T-helper 1 cell treated with Interleukin-12 subunit alpha and Interleukin-12 subunit beta and Interleukin-4 antibody, amounts not matched to agents 30 μg/mL and 1 μg/mL, for 36 hours (primary cell): ENCODE results near the gene RUFY2.

ENCODE experiments used
- H3K27ac Mint-ChIP-seq: one replicate; pipeline ENCODE4 v1.8.0; 2021; ENCODE audit warnings: mild to moderate bottlenecking, mixed read lengths
- H3K27me3 Mint-ChIP-seq: one replicate; pipeline ENCODE4 v1.8.0; 2021; ENCODE audit warnings: low read depth, mixed read lengths
- H3K36me3 Mint-ChIP-seq: one replicate; pipeline ENCODE4 v1.8.0; 2021; ENCODE audit warnings: low read depth, mixed read lengths
- H3K4me1 Mint-ChIP-seq: one replicate; pipeline ENCODE4 v1.8.0; 2021; ENCODE audit warnings: low read depth, mixed read lengths
- H3K4me3 Mint-ChIP-seq: one replicate; pipeline ENCODE4 v1.8.0; 2021; ENCODE audit warnings: mild to moderate bottlenecking, moderate library complexity, mixed read lengths
- H3K9me3 Mint-ChIP-seq: one replicate; pipeline ENCODE4 v1.8.0; 2021; ENCODE audit warnings: mixed read lengths

Gene RUFY2

DNA sequence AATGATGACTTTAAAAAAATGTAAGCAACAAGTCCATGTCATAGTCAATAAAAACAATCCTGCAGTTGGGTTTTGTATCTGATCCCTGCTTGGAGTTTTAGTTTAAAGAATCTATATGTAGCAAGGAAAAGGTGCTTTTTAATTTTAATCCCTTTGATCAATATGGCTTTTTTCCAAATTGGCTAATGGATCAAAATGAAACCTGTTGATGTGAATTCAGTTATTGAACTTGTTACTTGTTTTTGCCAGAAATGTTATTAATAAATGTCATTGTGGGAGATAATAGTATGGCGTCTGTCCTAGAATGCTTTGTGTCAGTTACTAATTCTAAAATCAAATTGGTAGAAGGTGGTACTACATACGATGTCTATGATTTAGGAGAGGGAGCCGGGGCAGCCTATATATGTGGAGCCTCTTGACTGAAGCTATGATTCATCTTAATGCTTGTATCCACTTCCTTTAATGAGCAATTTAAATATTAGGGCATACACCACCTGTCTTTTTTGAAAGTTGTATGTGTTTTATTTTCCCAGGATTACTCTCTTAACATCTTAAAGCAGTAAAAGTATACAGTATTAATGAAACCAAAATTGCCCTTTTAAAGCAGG, 64.1 kb downstream of the RUFY2 start:
- H3K9me3 Mint-ChIP-seq: no peaks in the 10 kb centered on the region
- no peak overlapping the region for H3K27ac Mint-ChIP-seq
- no peak overlapping the region for H3K4me3 Mint-ChIP-seq
- H3K4me1 Mint-ChIP-seq: peaks cover 27% of the 10 kb centered on the region
- H3K36me3 Mint-ChIP-seq: peaks cover 50% of the 10 kb centered on the region
- no peaks in the 10 kb centered on the region for H3K27me3 Mint-ChIP-seq

DNA sequence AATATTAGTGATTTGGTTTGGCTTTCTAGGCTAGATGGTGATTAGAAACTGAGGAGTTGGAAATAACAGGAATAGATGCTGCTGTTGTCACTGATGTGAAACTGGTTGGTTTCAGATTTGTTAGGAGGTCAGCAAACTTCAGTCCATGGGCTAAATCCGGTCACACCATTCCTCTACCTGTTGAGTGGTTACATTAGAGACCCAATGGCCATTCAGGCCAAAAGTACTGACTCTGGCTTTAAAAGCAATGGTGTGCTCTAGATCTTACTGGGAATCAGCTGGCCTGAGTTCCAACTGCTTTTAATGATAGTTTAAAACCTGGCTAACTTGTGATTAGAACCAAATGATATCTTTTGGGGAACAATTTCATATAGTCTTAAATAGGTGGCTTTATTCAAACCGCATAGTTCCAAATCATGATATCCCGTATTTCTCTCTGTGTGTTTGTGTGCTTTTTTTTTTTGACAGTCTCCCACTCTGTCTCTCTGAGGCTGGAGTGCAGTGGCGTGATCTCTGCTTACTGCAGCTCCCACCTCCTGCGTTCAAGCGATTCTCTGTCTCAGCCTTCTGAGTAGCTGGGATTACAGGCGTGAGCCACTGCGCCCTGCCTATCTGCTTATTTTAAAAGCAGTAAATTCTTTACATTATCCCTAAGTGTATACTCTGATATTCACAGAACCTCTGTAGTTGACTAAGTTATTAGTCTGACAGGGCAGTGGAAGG, 66.6 kb downstream of the RUFY2 start:
- H3K27ac Mint-ChIP-seq: no peak overlapping the region
- peaks cover 59% of the 10 kb centered on the region for H3K36me3 Mint-ChIP-seq
- peaks cover 38% of the 10 kb centered on the region for H3K4me1 Mint-ChIP-seq
- H3K4me3 Mint-ChIP-seq: no peak overlapping the region
- no peaks in the 10 kb centered on the region for H3K9me3 Mint-ChIP-seq
- H3K27me3 Mint-ChIP-seq: no peaks in the 10 kb centered on the region

DNA sequence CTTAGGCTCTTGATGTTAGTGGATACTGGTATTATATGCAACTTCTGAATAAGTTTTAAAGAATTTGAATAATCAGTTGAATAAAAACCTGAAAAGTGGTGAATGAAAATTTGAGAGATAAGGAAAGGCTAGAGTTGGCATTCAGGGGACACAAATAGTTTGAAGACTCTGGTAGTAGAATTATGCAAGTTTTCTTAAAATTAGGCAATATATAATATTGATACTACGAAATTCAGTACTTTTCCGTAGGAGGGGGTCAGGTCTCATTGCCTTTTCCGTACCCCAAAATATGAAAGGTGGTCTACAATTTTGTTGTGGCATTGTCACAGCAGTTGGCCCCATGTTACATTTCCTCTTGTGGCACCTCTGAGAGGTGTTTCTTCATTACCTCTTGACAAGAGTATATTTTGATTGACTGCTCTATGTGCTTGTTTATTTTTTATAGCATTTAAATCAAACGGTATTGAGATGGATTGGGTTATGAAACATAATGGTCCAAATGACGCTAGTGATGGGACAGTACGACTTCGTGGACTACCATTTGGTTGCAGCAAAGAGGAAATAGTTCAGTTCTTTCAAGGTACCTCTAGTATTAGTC, 70.2 kb downstream of the RUFY2 start:
- H3K4me3 Mint-ChIP-seq: peak overlapping the region; percentile 38
- H3K4me1 Mint-ChIP-seq: peaks cover 50% of the 10 kb centered on the region
- H3K27ac Mint-ChIP-seq: peak overlapping the region; percentile 66
- H3K27me3 Mint-ChIP-seq: no peaks in the 10 kb centered on the region
- peaks cover 63% of the 10 kb centered on the region for H3K36me3 Mint-ChIP-seq
- H3K9me3 Mint-ChIP-seq: no peaks in the 10 kb centered on the region

DNA sequence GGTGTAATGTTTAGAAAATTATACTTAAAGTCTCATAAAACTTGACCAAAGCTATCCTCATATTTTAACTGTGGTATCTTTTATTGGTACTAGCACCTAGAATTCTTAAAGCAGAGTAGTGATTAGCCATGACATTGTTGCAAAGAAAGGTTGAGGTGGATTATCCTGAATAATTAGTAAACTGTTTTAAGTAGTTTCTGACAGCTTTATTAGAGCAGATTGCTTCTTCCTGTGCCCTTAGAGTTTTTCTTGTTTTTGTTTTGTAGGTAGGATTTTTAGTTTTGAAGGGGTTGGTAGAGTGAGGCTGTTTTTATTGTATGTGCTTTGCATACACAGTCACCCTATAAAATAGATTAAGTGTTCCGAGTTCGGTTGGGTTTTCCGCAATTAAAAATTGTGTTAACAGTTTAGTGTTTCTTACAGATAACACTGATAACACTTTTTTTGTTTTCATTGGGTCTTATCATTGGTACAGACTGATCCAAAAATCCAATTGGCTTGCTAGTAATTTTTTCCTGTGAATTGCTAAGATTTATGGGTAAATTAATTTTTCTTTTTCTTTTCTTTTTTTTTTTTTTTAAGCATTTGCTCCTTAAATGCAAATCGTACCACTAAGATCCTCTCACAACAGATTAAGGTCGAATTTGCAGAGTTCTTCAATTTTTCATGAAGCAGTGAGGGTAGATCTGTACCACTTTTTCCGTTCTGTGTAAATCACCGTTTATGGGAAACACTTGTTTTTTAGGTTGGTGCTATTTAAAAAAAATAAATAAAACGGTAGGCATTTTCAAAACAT, 72.2 kb downstream of the RUFY2 start:
- Mint-ChIP-seq H3K4me1 (peaks cover 56% of the 10 kb centered on the region), H3K36me3 (peaks cover 48% of the 10 kb centered on the region), H3K9me3 (no peaks in the 10 kb centered on the region)

DNA sequence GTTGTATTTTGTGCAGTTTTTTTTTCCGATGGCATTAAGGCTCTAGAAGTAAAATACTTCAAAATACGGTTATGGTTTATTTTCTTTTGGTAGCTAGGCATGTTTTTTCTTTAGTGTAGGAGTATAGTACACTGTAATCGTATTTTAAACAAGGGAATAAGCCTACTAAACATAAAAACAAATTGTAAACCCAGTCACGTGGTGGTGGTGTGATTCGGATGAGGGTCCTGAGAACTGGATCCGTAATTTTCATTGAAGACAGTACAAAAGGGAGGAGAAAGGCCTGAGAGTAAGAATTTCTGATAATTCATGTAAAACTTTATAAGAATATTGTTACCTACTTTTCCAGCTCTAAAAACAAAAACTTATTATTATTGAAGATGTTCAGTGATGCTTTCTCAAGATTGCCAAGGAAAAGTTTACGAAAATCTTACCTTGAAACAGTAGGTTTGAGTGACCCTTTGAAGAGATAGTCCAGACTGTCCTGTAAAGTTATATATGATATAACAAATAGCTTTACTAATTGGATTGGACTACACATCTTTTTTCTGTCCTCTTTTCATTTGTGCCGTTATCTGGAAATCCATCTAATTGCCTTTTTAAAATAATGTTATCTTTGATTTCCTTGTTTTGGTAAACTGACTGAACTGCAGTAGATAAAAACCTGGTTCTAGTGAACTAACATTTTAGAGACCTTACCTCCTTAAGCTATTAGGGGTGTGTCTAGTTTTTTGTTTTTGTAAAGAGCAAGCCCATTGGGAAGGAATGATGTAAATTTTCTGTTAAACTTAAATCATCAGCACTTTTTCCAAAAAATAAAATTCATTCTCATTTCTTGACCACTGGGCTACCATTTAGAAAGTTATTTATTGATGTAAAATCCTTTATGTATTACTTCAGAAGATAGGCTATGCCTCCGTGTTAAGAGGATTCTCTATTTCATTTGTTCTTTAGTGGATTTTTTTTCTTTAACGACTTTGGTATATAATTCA, 73.3 kb downstream of the RUFY2 start:
- H3K27ac Mint-ChIP-seq: peak overlapping the region; percentile 100
- peak overlapping the region; percentile 96 for H3K4me3 Mint-ChIP-seq
- H3K9me3 Mint-ChIP-seq: no peaks in the 10 kb centered on the region
- peaks cover 41% of the 10 kb centered on the region for H3K36me3 Mint-ChIP-seq
- peaks cover 59% of the 10 kb centered on the region for H3K4me1 Mint-ChIP-seq
- H3K27me3 Mint-ChIP-seq: no peaks in the 10 kb centered on the region

More for the DNA sequence above, 72.2 kb downstream of the RUFY2 start:
- peak overlapping the region; percentile 56 for H3K27ac Mint-ChIP-seq
- no peaks in the 10 kb centered on the region for H3K27me3 Mint-ChIP-seq
- H3K4me3 Mint-ChIP-seq: peak overlapping the region; percentile 96

DNA sequence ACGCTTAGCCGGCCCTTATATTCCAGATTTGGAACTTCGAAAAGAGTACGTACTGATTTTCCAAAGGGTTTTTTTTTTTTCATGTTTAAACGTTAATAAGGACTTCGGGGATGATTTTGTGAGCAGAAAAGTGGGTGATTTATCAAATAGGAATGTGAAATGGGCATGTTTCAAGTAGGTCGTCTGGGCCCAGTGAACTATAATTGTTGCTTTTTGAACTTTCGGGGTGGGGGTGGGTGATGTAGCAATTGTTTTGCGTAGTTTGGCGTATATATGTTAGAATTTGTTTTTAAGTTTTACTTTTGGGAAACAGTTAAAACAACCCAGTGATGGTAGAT, 74.0 kb downstream of the RUFY2 start:
- no peaks in the 10 kb centered on the region for H3K27me3 Mint-ChIP-seq
- H3K36me3 Mint-ChIP-seq: peaks cover 42% of the 10 kb centered on the region
- peak overlapping the region; percentile 100 for H3K27ac Mint-ChIP-seq
- no peaks in the 10 kb centered on the region for H3K9me3 Mint-ChIP-seq
- peak overlapping the region; percentile 96 for H3K4me3 Mint-ChIP-seq
- peaks cover 62% of the 10 kb centered on the region for H3K4me1 Mint-ChIP-seq

DNA sequence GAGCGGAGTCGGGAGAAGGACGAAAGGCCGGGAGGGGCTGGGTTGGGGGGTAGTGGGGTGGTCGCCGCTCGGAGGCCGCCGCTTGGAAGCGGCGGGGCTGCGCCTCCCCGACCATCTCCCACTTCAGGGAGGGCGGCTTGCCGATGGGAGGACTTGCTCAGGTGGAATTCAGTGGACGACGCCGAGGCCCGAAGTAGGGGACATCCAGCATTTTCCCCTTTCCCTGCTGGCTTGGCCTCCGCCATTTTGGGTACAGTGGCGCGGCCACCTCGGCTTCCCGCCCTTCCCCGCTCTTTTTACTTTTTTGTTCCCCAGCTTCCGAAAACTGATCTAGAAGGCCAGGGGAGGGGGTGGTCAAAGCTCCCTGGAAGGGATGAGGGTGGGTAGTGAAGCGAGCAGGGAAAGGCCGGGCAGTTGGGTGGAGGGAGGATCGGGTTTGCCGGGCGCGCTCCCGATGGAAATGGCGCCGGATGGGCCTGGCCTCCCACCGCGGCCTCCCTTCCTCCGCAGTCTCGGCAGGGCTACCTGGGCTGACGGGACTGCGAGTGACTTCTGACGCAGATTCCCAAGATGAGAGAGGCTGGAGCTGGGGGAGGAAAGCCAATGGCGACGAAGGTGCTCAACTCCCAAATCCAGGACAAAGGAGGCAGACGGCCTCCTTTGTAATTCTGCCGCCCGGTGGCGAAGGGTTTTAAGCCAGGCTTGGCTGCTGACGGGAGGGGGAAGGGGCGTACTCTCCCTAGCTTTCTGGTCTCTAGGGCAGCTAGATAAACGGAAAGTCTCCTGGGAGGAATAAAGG, 74.6 kb downstream of the RUFY2 start, which contains the start of gene PBLD:
PBLD (minus strand) TSS at position 670 of the 799 bp plus-strand sequence. CDS start 26,084 bp downstream, outside the sequence.
- peak within 1 kb of the TSS; percentile 96 for H3K4me3 Mint-ChIP-seq
- peaks cover 58% of the 10 kb centered on the region for H3K4me1 Mint-ChIP-seq
- peak within 1 kb of the TSS; percentile 100 for H3K27ac Mint-ChIP-seq
- no peaks in the 10 kb centered on the region for H3K27me3 Mint-ChIP-seq
- H3K9me3 Mint-ChIP-seq: no peaks in the 10 kb centered on the region
- H3K36me3 Mint-ChIP-seq: peaks cover 37% of the 10 kb centered on the region

DNA sequence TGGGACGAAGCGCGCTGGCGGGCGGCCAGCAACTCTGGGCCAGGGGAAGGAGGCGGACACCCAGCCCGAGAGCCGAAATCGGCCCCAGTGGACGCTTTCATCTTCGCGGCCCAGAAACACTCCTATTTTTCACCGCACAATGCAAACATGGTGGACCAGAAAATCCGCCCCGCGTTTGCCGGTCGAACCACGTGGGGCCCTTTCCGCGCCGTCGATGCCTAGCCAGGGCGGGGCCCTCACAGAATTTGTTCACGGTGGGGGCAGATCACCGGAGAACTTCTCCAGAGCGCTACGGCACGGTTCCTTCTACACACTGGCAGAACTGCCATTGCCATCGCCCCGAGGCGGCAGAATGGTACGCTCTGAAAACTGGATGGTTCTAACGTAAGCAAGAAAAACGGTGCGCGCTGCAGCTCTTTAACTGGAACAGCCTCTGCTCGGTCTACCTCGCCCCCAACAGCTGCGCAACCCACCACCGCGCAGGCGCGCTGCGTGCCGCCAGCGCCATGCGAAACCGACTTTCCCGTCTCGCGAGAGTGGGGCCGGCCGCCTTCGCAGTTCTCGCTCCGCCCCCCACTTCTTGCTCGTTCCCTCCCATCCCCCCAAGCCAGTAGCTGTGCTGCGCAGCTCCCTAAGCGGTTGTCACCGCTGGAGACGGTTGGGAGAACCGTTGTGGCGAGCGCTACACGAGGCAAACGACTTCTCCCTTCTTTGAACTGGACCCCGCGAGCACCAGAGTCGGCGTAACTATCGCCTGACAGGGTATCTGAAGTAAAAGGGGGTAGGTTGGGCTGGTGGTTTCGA, 75.4 kb downstream of the RUFY2 start, which contains the start of gene HNRNPH3:
HNRNPH3 (plus strand) TSS at position 610 of the 804 bp plus-strand sequence. CDS start 5,158 bp downstream, outside the sequence.
- H3K4me3 Mint-ChIP-seq: peak within 1 kb of the TSS; percentile 96
- H3K27me3 Mint-ChIP-seq: no peaks in the 10 kb centered on the region
- H3K4me1 Mint-ChIP-seq: peaks cover 51% of the 10 kb centered on the region
- no peaks in the 10 kb centered on the region for H3K9me3 Mint-ChIP-seq
- H3K36me3 Mint-ChIP-seq: peaks cover 32% of the 10 kb centered on the region
- H3K27ac Mint-ChIP-seq: peak within 1 kb of the TSS; percentile 100

DNA sequence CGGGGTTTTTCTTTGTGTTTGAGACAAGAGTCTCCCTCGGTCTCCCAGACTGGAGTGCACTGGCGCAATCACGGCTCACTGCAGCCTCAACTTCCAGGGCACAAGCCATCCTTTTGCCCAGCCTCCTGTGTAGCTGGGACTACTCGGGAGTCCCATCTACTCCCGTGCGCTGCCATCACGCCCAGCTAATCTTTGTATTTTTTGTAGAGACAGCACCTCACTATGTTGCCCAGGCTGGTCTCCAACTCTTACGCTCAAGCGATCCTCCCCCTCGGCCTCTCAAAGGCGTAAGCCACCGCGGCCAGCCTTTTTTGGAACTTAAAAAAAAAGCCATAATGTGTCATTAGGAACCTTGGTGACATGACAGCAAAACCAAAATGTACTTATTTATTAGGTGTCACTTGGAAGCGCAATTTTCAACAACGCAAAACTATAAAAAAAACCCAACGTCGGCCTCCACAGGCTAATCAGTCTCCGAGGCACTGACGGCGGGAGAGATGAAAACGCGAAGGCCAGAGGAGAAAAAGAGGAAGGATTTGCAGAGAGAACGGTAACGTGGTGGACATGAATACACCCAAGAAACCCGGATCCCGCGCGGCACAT, 76.1 kb downstream of the RUFY2 start:
- no peaks in the 10 kb centered on the region for H3K27me3 Mint-ChIP-seq
- no peaks in the 10 kb centered on the region for H3K9me3 Mint-ChIP-seq

DNA sequence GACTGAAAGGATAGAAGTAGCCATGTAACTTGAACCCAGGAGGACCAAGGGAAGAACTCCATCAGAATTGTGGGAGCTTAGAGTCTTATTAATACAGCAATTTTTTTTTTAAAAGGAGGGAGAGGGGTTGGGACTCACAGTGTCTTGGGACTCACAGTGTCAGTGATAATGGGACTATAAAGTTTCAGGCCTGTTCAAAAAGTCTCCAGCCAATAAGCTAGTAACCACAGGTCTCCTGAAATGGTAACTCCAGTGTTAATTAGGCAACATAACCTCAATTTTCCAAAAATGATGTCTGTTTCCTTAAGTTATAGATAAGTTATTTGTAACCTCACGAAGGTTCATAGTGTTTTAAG, 77.6 kb downstream of the RUFY2 start:
- Mint-ChIP-seq H3K27ac (no peak overlapping the region), H3K9me3 (no peaks in the 10 kb centered on the region), H3K27me3 (no peaks in the 10 kb centered on the region), H3K4me3 (no peak overlapping the region), H3K4me1 (peaks cover 35% of the 10 kb centered on the region), H3K36me3 (peaks cover 21% of the 10 kb centered on the region)

More for the DNA sequence above, 76.1 kb downstream of the RUFY2 start:
- Mint-ChIP-seq H3K4me3 (peak overlapping the region; percentile 96), H3K27ac (peak overlapping the region; percentile 100), H3K36me3 (peaks cover 28% of the 10 kb centered on the region), H3K4me1 (peaks cover 46% of the 10 kb centered on the region)

DNA sequence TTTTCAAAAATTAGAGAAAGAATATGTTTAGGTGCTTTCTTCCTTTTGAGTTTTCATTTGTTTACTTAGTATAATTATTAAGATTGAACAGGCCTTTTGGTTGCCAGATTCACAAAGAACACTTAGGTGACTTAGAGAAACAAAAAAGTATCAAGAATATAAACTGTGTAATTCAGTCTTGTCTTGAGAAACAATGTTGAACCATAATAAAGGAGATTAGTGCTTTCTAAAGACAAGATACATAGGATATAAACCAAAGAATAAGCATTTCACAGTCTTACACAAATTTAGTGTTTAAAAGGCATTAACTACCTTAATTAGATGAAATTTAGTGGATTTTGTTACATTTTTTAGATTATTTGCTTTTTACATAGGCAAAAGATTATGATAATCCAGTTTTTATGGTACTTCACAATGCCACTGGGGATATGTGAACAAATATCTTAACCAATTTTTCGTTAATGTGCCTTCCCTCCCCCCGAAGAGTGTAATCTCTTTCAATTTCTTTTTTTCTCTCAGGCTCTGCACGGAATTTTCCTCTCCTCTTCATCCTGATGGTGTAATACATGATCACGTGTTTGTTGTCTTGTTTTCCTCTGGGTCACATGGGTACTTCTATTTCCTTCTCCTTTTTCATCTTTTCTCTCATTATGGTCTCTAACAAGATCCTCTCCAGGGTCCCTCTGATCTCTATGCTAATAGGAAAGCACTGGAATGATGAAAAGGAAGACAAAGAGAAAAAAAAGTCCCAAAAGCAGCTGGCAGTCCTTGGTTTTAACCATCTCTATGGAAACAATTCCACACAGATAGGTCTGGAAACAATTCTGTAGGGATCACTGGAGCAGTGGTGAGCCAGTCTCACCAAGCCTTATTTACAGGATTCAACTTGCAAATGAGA, 78.9 kb downstream of the RUFY2 start:
- H3K27ac Mint-ChIP-seq: peak overlapping the region; percentile 67
- H3K4me1 Mint-ChIP-seq: peaks cover 25% of the 10 kb centered on the region
- H3K27me3 Mint-ChIP-seq: no peaks in the 10 kb centered on the region
- H3K36me3 Mint-ChIP-seq: peaks cover 11% of the 10 kb centered on the region
- peak overlapping the region; percentile 69 for H3K4me3 Mint-ChIP-seq
- H3K9me3 Mint-ChIP-seq: no peaks in the 10 kb centered on the region
